ENCODE measurements around the gene NRARP. TPM values are rescaled to one million over a fixed set of nuclear protein-coding genes. Genes with fewer than 3 reads are reported as not detected.

NRARP gene
- total RNA-seq, 8 experiments from 2014 or later, result 1.00 to 20.5 (median 3.4) TPM; not detected in 1

DNA sequence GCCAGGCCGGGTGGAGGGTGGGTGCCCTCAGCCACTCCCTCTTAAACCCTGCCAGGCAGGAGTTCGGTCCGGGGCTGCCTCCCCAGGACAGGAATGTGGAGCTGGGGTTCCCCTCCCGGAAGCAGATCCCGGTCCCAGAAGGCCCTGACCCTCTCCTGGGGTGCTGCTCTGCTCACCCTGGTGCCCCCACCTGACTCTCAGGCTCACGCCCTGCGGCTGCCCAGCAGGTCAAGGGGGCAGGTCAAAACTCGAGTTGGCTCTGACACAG is 3.7 kb upstream of the NRARP start:
- Histone ChIP-seq H3K27ac (peak overlapping the region in 1 of 2 donors; percentile 78), H3K4me1 (replicated peaks in 1 of 2) (peaks cover 54 to 69% of the 10 kb centered on the region in 2 donors), H3K4me3 (no peak overlapping the region)
- ATAC-seq (replicated peaks in 6 of 8), result no peak
- in situ Hi-C loops (cut with MboI; ENCODE audit: low pct_unique_long_range_greater_than_20kb in 2 of 9, low sequenced_read_pairs in 9 of 9, unreplicated experiment in 9 of 9), result loop anchor here in 6 of 9 experiments (25.0 kb wide), 2 partner anchors 107 to 232 kb away; partner anchors contain the start of genes EXD3 (in 5 of the 6) and NOXA1 (in 5 of the 6)
- WGBS, 10 experiments, result no CpG with 5 or more reads among the region's 8 CpGs

DNA sequence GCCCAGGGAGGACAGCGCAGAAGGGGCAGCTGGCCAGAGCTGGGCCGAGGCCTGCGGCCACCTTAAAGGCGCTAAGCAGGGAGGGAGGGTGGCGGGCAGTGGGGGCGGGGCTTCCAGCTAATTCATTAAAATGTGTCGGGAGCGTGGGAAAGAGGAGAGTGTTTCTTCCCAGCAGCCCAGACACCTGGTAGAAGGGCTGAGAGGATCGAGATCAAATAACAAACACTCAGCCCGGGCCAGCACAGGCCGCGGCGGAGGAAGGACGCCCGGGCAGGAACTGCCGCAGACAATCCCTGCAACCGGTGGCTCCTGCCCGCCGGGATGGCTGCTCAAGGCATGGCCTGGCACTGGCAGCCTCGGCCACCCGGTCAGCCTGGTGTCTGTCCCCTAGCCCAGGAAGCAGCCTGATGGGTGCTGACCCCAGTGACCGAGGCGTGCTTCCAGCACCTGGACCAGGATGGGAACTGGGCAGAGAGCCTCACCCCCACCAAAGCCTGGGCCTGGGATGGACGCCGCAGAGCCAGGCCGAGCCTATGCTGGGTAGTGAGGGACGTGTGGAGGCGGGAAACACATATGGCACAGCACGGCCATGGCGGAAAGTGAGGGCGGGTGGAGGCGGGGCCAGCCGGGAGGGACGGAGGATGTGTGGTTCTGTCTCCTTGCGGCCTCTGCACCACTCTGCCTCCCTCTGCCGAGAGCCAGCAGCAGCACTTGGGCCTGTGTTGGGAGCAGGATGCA is 3.2 kb upstream of the NRARP start:
- 0 to 33% (median 6%) methylated on average over 2 to 9 of the region's 36 CpGs; no CpG with 5 or more reads in 7 of the 10 experiments for WGBS, 10 experiments
- peak overlapping the region in 3 of 5 donors; percentile 8 to 17 (median 9) for H3K4me3 ChIP-seq
- peak overlapping the region; percentile 14 to 78 for H3K27ac ChIP-seq
- H3K4me1 ChIP-seq (replicated peaks in 1 of 2), result peaks cover 51 to 64% of the 10 kb centered on the region in 2 donors
- in situ Hi-C loops (cut with MboI; ENCODE audit: low pct_unique_long_range_greater_than_20kb in 2 of 9, low sequenced_read_pairs in 9 of 9, unreplicated experiment in 9 of 9), result loop anchor here in 6 of 9 experiments (25.0 kb wide), 2 partner anchors 107 to 232 kb away; partner anchors contain the start of genes EXD3 (in 5 of the 6) and NOXA1 (in 5 of the 6)
- peak in 7 of 8 experiments; percentile 12 to 45 (median 33) for ATAC-seq (replicated peaks in 6 of 8)

DNA sequence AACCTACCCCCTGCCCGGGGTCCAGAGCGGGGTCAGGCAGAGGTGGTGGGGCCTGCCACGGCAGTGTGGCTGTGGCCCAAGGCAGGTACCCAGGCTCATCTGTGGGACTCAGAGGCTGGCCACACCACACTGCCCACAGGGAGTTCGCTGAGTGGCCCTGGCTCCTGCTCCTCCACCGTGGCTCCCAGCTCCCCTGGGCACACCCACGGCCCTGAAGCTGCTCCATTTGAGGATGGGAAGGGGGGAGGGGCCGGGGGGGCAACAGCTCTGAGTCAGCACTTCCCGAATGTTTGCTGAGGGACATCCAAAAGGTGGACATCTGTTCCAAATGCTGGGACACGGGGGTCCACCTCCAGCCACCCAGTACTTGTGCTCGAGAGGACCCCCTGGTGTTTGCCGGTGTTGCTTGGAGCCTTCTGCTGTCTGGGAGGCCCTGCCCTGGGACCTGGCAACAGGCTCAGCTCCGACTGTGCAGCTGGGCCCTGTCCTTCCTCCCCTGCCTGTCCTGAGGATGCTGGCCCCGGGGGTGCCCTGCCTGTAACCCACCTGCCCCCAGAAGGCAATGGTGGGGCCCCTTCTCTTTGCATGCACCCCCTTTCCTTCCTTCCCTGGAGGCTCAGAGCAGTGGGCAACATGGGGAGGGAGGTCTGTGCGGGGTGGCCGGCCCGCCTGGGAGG is 2.5 kb upstream of the NRARP start:
- WGBS, 10 experiments, result 0% methylated on average over 2 of the region's 16 CpGs; no CpG with 5 or more reads in 9 of the 10 experiments
- Histone ChIP-seq H3K4me1 (replicated peaks in 1 of 2) (peaks cover 55 to 64% of the 10 kb centered on the region in 2 donors), H3K4me3 (no peak overlapping the region), H3K27ac (peak overlapping the region in 1 of 2 donors; percentile 39)
- peak in 5 of 8 experiments; percentile 2 to 28 (median 7) for ATAC-seq (replicated peaks in 6 of 8)
- in situ Hi-C loops (cut with MboI; ENCODE audit: low pct_unique_long_range_greater_than_20kb in 2 of 9, low sequenced_read_pairs in 9 of 9, unreplicated experiment in 9 of 9), result loop anchor here in 6 of 9 experiments (25.0 kb wide), 2 partner anchors 108 to 233 kb away; partner anchors contain the start of genes EXD3 (in 5 of the 6) and NOXA1 (in 5 of the 6)

DNA sequence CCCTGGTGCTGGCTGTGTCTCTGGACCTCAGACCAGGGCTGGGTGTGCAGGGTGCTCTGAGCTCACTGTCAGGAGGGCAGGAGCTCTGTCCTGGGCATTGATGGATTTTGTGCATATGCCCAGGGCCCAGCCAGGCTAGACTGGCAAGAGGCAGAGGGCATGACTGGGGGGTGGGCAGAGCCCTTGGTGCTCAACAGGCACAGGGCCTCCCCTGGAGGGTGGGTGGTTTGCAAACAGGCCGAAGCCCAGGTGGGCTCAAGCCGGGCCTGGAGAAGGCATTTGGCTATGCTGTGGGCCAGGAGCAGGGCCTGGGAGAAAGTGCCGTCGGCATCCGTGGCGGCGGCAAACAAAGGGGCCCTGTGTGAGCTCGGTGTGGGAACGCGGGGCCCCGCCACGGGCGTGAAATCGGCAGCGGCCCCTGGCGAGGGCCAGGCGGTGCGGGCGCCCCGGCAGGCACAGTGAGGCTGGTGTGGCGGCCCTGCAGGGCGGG is 1.9 kb upstream of the NRARP start:
- no peak for ATAC-seq (replicated peaks in 6 of 8)
- in situ Hi-C loops (cut with MboI; ENCODE audit: low pct_unique_long_range_greater_than_20kb in 2 of 9, low sequenced_read_pairs in 9 of 9, unreplicated experiment in 9 of 9), result loop anchor here in 6 of 9 experiments (25.0 kb wide), 2 partner anchors 108 to 233 kb away; partner anchors contain the start of genes EXD3 (in 5 of the 6) and NOXA1 (in 5 of the 6)
- WGBS, 10 experiments, result 100% methylated on average over 2 of the region's 22 CpGs; no CpG with 5 or more reads in 9 of the 10 experiments
- Histone ChIP-seq H3K4me3 (no peak overlapping the region), H3K27ac (no peak overlapping the region), H3K4me1 (replicated peaks in 1 of 2) (peaks cover 59 to 66% of the 10 kb centered on the region in 2 donors)

DNA sequence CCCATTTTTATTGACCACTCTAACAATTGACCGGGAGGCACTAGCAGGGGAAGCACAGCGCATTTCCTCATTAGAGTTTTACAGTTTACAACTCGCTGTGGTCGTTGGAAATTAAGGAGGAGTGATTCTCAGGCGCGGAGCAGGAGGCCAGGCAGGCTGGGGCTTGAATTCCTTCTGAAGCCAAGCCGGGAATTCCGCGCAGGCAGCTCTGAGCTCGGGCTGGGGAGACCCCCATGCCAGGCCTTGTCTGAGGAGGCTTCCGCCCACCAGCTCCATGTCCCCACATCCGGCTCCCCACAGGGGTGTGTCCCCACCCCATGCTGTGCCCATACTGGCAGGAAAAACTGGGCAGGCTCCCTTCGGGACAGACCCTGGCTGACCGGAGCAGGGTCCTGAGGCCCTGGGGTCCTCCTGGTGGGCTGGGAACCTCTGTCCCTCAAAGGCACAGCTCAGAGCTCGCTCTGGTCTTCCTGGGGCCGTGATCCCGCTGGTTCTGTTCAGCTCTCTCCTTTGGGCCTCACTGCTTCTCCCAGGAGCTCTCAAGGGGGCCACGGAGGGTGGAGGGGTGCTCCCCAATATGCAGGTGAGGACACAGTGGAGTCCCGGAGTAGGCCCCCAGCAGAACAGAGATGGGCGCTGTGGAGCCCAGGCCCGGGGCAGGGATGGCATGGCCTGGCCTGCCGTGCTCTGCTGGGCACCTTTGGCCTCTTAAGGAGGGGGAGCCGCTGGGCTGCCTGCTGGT is 1.3 kb upstream of the NRARP start:
- Histone ChIP-seq H3K4me1 (replicated peaks in 1 of 2) (peaks cover 56 to 65% of the 10 kb centered on the region in 2 donors), H3K4me3 (peak overlapping the region in 2 of 5 donors; percentile 53 to 74), H3K27ac (peak overlapping the region in 1 of 2 donors; percentile 18)
- ATAC-seq (replicated peaks in 6 of 8), result no peak
- 0 to 78% (median 48%) methylated on average over 1 to 13 of the region's 23 CpGs; no CpG with 5 or more reads in 4 of the 10 experiments for WGBS, 10 experiments
- in situ Hi-C loops (cut with MboI; ENCODE audit: low pct_unique_long_range_greater_than_20kb in 2 of 9, low sequenced_read_pairs in 9 of 9, unreplicated experiment in 9 of 9), result loop anchor here in 6 of 9 experiments (25.0 kb wide), 2 partner anchors 109 to 234 kb away; partner anchors contain the start of genes EXD3 (in 5 of the 6) and NOXA1 (in 5 of the 6)

DNA sequence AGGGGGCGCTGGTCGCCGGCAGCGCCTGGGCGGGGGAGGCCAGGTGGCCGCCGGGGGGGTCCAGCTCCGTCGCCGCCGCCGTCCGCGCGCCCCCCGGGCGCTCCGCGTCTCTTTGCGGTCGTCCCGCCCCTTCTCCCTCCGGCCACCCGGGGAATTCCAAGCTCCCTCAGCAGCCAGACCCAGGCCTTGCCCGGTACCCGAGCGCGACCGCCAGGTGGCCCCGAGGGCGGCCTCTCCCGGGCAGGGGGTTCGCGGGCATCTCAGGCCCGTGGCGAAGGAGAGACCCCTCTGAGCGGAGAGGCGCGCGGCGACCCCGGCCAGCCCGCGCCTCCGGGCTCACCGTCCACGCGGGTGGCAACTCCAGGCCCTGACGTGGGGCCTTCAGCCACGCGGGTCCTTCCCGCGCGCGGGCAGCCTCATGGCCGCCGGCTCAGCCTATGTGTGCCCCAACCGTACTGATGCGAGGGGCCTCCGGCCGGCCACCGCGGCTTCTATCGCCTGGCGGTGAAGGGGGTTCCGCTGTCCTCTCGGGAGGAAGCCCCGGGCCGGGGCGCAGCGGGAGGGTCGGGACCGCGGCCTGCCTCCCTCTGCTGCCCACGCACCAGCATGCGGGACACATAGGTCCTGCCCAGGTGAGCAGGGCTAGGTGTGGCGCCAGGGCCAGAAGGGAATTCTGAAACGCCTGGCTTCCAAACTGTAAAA is 529 bp upstream of the NRARP start:
- peak overlapping the region; percentile 52 to 75 (median 55) for H3K4me3 ChIP-seq
- peaks cover 50 to 61% of the 10 kb centered on the region in 2 donors for H3K4me1 ChIP-seq (replicated peaks in 1 of 2)
- 7 to 27% (median 17%) methylated on average over 2 to 9 of the region's 78 CpGs; no CpG with 5 or more reads in 7 of the 10 experiments for WGBS, 10 experiments
- in situ Hi-C loops (cut with MboI; ENCODE audit: low pct_unique_long_range_greater_than_20kb in 2 of 9, low sequenced_read_pairs in 9 of 9, unreplicated experiment in 9 of 9), result loop anchor here in 6 of 9 experiments (25.0 kb wide), 2 partner anchors 110 to 235 kb away; partner anchors contain the start of genes EXD3 (in 5 of the 6) and NOXA1 (in 5 of the 6)
- ATAC-seq (replicated peaks in 6 of 8), result peak; percentile 38 to 57 (median 52)
- H3K27ac ChIP-seq, result peak overlapping the region in 1 of 2 donors; percentile 18

DNA sequence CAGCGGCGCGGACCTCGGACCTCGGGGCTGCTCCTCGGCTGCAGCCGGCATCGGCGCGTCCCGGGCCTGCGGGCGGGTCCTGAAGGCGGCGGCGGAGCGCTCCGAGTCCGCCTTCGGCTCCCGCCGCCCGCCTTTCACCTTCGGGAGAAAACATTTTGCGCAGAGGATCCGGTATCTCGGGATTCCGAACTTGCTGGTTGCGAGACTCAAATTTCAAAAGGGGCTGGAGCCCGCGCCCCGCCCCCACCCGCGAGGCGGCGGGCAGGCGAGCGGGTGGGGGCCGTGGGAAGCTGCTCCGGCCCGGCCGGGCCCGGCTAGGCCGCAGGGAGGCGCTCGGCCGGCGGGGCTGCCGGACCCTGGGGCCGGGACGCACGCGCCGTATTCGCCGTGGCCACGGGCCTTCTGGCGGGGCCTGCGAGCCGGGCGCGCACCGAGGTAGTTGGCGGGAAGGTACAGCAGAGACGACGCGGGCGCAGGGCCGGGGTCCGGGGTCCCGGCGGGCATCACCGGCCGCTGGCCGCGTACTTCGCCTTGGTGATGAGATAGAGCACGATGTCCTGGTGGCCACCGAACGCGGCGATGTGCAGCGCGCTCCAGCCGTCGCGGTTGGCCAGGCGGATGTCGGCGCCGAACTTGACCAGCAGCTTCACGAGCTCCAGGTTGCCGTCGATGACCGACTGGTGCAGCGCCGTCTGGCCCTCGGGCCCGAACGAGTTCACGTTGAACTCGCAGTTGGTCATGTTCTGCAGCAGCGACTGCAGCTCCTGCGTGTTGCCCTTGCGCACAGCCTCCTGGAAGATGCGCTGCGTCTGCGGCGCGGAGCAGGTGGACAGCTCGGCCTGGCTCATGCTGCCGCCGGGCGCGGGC is 757 bp downstream of the NRARP start:
- Histone ChIP-seq H3K4me1 (replicated peaks in 1 of 2) (peaks cover 38 to 58% of the 10 kb centered on the region in 2 donors), H3K27ac (peak overlapping the region; percentile 6 to 45)
- ATAC-seq (replicated peaks in 6 of 8), result peak; percentile 6 to 52 (median 14)

DNA sequence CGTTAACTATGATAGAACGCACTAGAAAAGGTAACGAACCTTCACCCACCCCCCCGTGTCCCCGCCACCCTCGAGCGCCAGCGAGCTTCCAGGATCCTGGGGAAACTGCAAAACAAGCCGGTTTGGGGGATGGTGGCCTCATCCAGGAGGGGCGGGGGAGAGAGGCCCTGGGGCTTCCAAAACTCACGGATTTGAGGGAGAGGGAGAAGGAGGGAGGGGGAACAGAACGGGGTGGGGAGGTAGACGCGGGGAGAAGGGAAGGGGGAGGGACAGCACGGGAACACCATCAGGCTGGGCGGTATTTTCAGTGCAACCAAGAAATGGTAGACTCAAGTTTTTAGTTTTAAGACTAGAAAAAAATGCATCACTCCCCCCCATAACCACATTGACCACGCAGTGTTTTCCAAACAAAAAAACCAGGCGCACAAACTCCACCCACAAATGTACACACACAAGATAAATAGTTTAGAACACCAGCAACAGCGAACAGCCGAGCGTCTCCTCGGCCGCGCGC is 1.4 kb downstream of the NRARP start:
- Histone ChIP-seq H3K4me1 (replicated peaks in 1 of 2) (peaks cover 31 to 52% of the 10 kb centered on the region in 2 donors), H3K27ac (peak overlapping the region; percentile 6 to 45), H3K4me3 (peak overlapping the region; percentile 52 to 75 (median 55))
- WGBS, 10 experiments, result 0 to 50% (median 0%) methylated on average over 2 to 3 of the region's 25 CpGs; no CpG with 5 or more reads in 6 of the 10 experiments
- in situ Hi-C loops (cut with MboI; ENCODE audit: low pct_unique_long_range_greater_than_20kb in 2 of 9, low sequenced_read_pairs in 9 of 9, unreplicated experiment in 9 of 9), result loop anchor here in 6 of 9 experiments (25.0 kb wide), 2 partner anchors 112 to 237 kb away; partner anchors contain the start of genes EXD3 (in 5 of the 6) and NOXA1 (in 5 of the 6)
- ATAC-seq (replicated peaks in 6 of 8), result no peak

More for the DNA sequence above, 757 bp downstream of the NRARP start:
- peak overlapping the region; percentile 52 to 75 (median 55) for H3K4me3 ChIP-seq
- whole genome bisulfite sequencing, 10 experiments, result 2 to 3% methylated on average over 8 to 21 of the region's 115 CpGs; no CpG with 5 or more reads in 8 of the 10 experiments
- in situ Hi-C loops (cut with MboI; ENCODE audit: low pct_unique_long_range_greater_than_20kb in 2 of 9, low sequenced_read_pairs in 9 of 9, unreplicated experiment in 9 of 9), result loop anchor here in 6 of 9 experiments (25.0 kb wide), 2 partner anchors 111 to 236 kb away; partner anchors contain the start of genes EXD3 (in 5 of the 6) and NOXA1 (in 5 of the 6)

DNA sequence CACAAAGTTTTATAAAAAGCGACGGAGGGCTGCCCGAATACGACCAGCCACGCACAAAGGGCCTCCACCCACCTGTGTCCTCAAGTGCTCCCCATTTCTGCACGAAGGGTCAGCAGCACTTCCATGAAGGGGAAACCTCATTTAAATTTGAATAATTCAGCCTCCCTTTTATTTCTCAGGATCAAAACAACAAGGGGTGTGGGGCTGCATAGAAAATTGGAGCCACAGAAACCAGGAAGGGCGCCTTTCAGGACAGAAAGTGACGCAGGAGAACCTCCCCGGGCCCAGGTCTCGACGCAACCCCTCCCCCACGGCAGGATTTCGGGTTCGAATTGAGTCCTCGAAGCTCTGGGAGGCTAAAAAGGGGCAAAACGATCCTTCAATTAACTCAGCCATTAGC is 2.1 kb downstream of the NRARP start:
- WGBS, 10 experiments, result 0 to 33% (median 10%) methylated on average over 1 to 16 of the region's 16 CpGs; no CpG with 5 or more reads in 2 of the 10 experiments
- in situ Hi-C loops (cut with MboI; ENCODE audit: low pct_unique_long_range_greater_than_20kb in 2 of 9, low sequenced_read_pairs in 9 of 9, unreplicated experiment in 9 of 9), result loop anchor here in 8 of 9 experiments (10.0 to 25.0 kb wide), 4 partner anchors 105 to 237 kb away; partner anchors contain the start of genes EXD3 (in 6 of the 8), NOXA1 (in 6 of the 8) and ENTPD8 (in 1 of the 8)
- no peak overlapping the region for H3K27ac ChIP-seq
- ATAC-seq (replicated peaks in 6 of 8), result no peak
- peaks cover 24 to 47% of the 10 kb centered on the region in 2 donors for H3K4me1 ChIP-seq (replicated peaks in 1 of 2)
- peak overlapping the region; percentile 52 to 75 (median 55) for H3K4me3 ChIP-seq

DNA sequence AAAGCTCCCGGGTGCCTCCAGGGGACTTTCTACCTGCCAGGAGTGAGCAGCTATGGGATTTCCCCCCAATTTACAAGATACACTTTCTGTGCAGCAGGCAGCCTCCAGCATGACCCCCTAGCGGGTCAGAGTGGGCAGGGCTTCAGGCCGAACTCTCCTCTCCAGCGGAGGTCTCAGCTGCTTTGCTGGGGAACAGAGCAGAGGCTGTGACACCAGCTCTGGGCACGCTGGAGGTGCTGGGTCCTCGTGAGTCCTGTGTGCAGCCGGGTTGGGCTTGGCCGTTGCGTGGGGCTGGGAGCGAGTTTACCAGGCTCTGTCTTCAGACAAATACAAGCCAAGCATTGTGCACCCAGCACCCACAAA is 2.9 kb downstream of the NRARP start:
- in situ Hi-C loops (cut with MboI; ENCODE audit: low pct_unique_long_range_greater_than_20kb in 2 of 9, low sequenced_read_pairs in 9 of 9, unreplicated experiment in 9 of 9), result loop anchor here in 3 of 9 experiments (10.0 to 25.0 kb wide), 3 partner anchors 106 to 138 kb away; partner anchors contain the start of genes ENTPD8 (in 1 of the 3), EXD3 (in 1 of the 3) and NOXA1 (in 1 of the 3)

More for the DNA sequence above, 2.9 kb downstream of the NRARP start:
- Histone ChIP-seq H3K4me3 (peak overlapping the region in 4 of 5 donors; percentile 52 to 75 (median 64)), H3K27ac (no peak overlapping the region), H3K4me1 (replicated peaks in 1 of 2) (peaks cover 18 to 40% of the 10 kb centered on the region in 2 donors)
- 18 to 77% (median 33%) methylated on average over 2 to 7 of the region's 10 CpGs; no CpG with 5 or more reads in 5 of the 10 experiments for WGBS, 10 experiments
- ATAC-seq (replicated peaks in 6 of 8), result no peak
